Measurements from ENCODE around the gene RIPOR2. TPM values are rescaled to one million over a fixed set of nuclear protein-coding genes. Genes with fewer than 3 reads are reported as not detected.

The RIPOR2 gene
- total and polyA plus RNA-seq, 2 of the 13 experiments (the other 11 are each of a cell fraction or from before 2014, with no cell fraction given), result 0.02 to 0.05 TPM

GRCh38 chr6:24774696-24775519 lies 160.9 kb downstream of the RIPOR2 start, which contains the start of gene GMNN (continued):
- TF ChIP-seq RXRB (CRISPR knock-in tag; IDR thresholded peaks at IDR 0.05; ENCODE audit: borderline replicate concordance) (peak; percentile 6; the same call in 1 of the 2 replicates), HMGXB3 (CRISPR knock-in tag; IDR thresholded peaks at IDR 0.05; ENCODE audit: borderline replicate concordance) (peak; percentile 55; the same call in 1 of the 2 replicates), KLF16 (CRISPR knock-in tag; IDR thresholded peaks at IDR 0.05) (peak in 1 of 2 experiments; percentile 90; a peak in 2 of 4 replicates), ATF7 (IDR thresholded peaks at IDR 0.05) (no peak), ATF7 (CRISPR knock-in tag; IDR thresholded peaks at IDR 0.05) (0 out of 2 replicates have a peak, but pooled peaks have one; percentile 75), RBAK (CRISPR knock-in tag; IDR thresholded peaks at IDR 0.05) (no peak), SAP130 (CRISPR knock-in tag; IDR thresholded peaks at IDR 0.05; ENCODE audit: low read depth) (peak; percentile 99), ZNF468 (CRISPR knock-in tag; IDR thresholded peaks at IDR 0.05) (peak; percentile 97), NFIB (CRISPR knock-in tag; IDR thresholded peaks at IDR 0.05; ENCODE audit: borderline replicate concordance) (no peak), KLF15 (CRISPR knock-in tag; IDR thresholded peaks at IDR 0.05; ENCODE audit: borderline replicate concordance) (0 out of 2 replicates have a peak, but pooled peaks have one; percentile 69), FOXO1 (CRISPR knock-in tag; IDR thresholded peaks at IDR 0.05) (peak; percentile 60; the same call in 1 of the 2 replicates), TBX3 (IDR thresholded peaks at IDR 0.05; ENCODE audit: borderline replicate concordance) (peak; percentile 15; the same call in 1 of the 2 replicates), NPAS2 (CRISPR knock-in tag; IDR thresholded peaks at IDR 0.05; ENCODE audit: borderline replicate concordance) (no peak), ZFAT (CRISPR knock-in tag; conservative IDR thresholded peaks at IDR 0.05) (no peak), CENPT (CRISPR knock-in tag; IDR thresholded peaks at IDR 0.05; ENCODE audit: low read depth) (peak; percentile 89; the same call in 1 of the 2 replicates), ZMAT5 (CRISPR knock-in tag; IDR thresholded peaks at IDR 0.05; ENCODE audit: borderline replicate concordance, low read depth) (0 out of 2 replicates have a peak, but pooled peaks have one; percentile 18), ZBTB38 (CRISPR knock-in tag; IDR thresholded peaks at IDR 0.05) (peak; percentile 87), FOXO4 (CRISPR knock-in tag; conservative IDR thresholded peaks at IDR 0.05) (no peak; the same call in 1 of the 2 replicates), ZNF775 (CRISPR knock-in tag; IDR thresholded peaks at IDR 0.05; ENCODE audit: borderline replicate concordance) (no peak), NFYC (CRISPR knock-in tag; IDR thresholded peaks at IDR 0.05) (peak; percentile 95), ZNF496 (CRISPR knock-in tag; IDR thresholded peaks at IDR 0.05; ENCODE audit: insufficient replicate concordance) (no peak), REL (CRISPR knock-in tag; conservative IDR thresholded peaks at IDR 0.05) (peak; percentile 94), PCBP2 (optimal IDR thresholded peaks at IDR 0.05; ENCODE audit: low read depth, low read length, poor library complexity, severe bottlenecking) (no peak), SRY (CRISPR knock-in tag; IDR thresholded peaks at IDR 0.05) (peak; percentile 99)
